HepG2 (cell line): ENCODE data around the gene NPC2.

ENCODE experiments used
- ASH2L ChIP-seq: fragments of 300-600, 200-600 bp; sonication (generic); IDR thresholded peaks from 2 replicates; pipeline ENCODE4 v1.7.0; 2017; ENCODE audit warnings: low read depth, mild to moderate bottlenecking, moderate library complexity, mixed read lengths, low read length; ENCODE audit not compliant: insufficient read length
- BHLHE40 ChIP-seq: IDR thresholded peaks from 2 replicates; pipeline ENCODE4 v1.6.1; 2011; ENCODE audit warnings: low read length, improper control_type of control experiment
- DDIT3 ChIP-seq: sonication (generic); formaldehyde crosslinking; IDR thresholded peaks from 2 replicates; pipeline ENCODE4 v1.4.0; 2020; ENCODE audit warnings: mild to moderate bottlenecking, missing genetic modification reagents
- GFI1 ChIP-seq: sonication (generic); formaldehyde crosslinking; IDR thresholded peaks from 2 replicates; pipeline ENCODE4 v1.5.0; 2020; ENCODE audit warnings: missing genetic modification reagents, mild to moderate bottlenecking, borderline replicate concordance
- HMGA1 ChIP-seq: sonication (generic); formaldehyde crosslinking; conservative IDR thresholded peaks from 2 replicates; pipeline ENCODE4 v1.4.0; 2020; ENCODE audit warnings: missing genetic modification reagents
- JUND ChIP-seq: sonication (generic); formaldehyde crosslinking; IDR thresholded peaks from 2 replicates; pipeline ENCODE4 v1.8.0; 2022; ENCODE audit warnings: mild to moderate bottlenecking, missing genetic modification reagents
- KLF11 ChIP-seq: IDR thresholded peaks from 2 replicates; pipeline ENCODE4 v1.6.1; 2016; ENCODE audit warnings: missing compliant biosample characterization
- MAFK ChIP-seq, 2 experiments: IDR thresholded peaks in 1 of 2; conservative IDR thresholded peaks in 1 of 2; 2 replicates each; pipeline ENCODE4 v1.6.1; 2011; ENCODE audit warnings: improper control_type of control experiment in 2 of 2, low read length in 2 of 2
- MXI1 ChIP-seq: IDR thresholded peaks from 3 replicates; pipeline ENCODE4 v1.6.1; 2012; ENCODE audit warnings: low read depth, low read length, inconsistent platforms, borderline replicate concordance
- RELA ChIP-seq: sonication (generic); formaldehyde crosslinking; IDR thresholded peaks from 2 replicates; pipeline ENCODE4 v1.4.0; 2020; ENCODE audit warnings: missing genetic modification reagents
- SMYD3 ChIP-seq: sonication (generic); formaldehyde crosslinking; IDR thresholded peaks from 2 replicates; pipeline ENCODE4 v1.8.1; 2023; ENCODE audit warnings: mild to moderate bottlenecking, missing genetic modification reagents
- ZFP1 ChIP-seq: IDR thresholded peaks from 2 replicates; pipeline ENCODE4 v1.6.1; 2016
- ZNF746 ChIP-seq: sonication (generic); formaldehyde crosslinking; IDR thresholded peaks from 2 replicates; pipeline ENCODE4 v1.8.0; 2022; ENCODE audit warnings: mild to moderate bottlenecking, missing genetic modification reagents
- ZNF777 ChIP-seq: sonication (generic); formaldehyde crosslinking; IDR thresholded peaks from 2 replicates; pipeline ENCODE4 v1.4.0; 2020; ENCODE audit warnings: missing genetic modification reagents

- no peak for TF ChIP-seq KLF11 (CRISPR knock-in tag)
- no peak for TF ChIP-seq DDIT3
- TF ChIP-seq MXI1 = no peak
- no peak for TF ChIP-seq BHLHE40
- TF ChIP-seq ZNF746 (CRISPR knock-in tag) = no peak
- TF ChIP-seq ASH2L = no peak
- TF ChIP-seq ZFP1 (CRISPR knock-in tag) = no peak
- no peak for TF ChIP-seq HMGA1 (CRISPR knock-in tag)
- no peak for TF ChIP-seq RELA (CRISPR knock-in tag)
- no peak for TF ChIP-seq MAFK (conservative IDR thresholded peaks at IDR 0.05 in 1 of 2, IDR thresholded peaks at IDR 0.05 in 1 of 2; ENCODE audit: low read length in 2 of 2)
- TF ChIP-seq ZNF777 (CRISPR knock-in tag) = no peak
- no peak for TF ChIP-seq GFI1 (CRISPR knock-in tag)
- no peak for TF ChIP-seq JUND (CRISPR knock-in tag)
- TF ChIP-seq SMYD3 = no peak
Observed at GRCh38 chr14:74462993-74463392, 30.1 kb downstream of the NPC2 start.
